ENCODE results near the gene BOC. TPM values are rescaled to one million over a fixed set of nuclear protein-coding genes. Genes with fewer than 3 reads are reported as not detected.

The BOC gene
- total and polyA plus RNA-seq, 2 of the 8 experiments (the other 6 are each of a cell fraction or from before 2014, with no cell fraction given) = 6.9 to 9.3 TPM

DNA sequence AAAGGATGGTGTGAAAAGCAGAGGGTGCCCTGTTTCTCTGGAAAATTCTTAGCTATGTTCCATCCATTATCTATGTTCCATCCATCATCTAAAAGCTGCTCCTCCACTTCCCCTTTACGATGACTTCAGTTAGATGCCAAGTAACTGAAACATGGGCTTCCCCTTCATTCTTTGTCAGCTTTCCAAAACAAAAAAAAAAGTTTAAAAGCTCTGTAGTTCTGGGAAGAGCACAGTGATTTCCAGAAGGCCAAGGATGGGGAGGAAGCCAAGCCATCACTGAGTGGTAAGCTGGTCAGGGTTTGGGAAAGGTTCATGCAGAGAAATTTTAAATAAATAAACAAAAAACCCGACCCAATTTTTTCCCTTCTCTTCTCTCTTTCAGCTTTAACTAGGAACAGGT, 118.4 kb downstream of the BOC start:
- Histone ChIP-seq H2BK20ac (ENCODE audit: low read length) (no peak overlapping the region), H2BK120ac (replicated peaks; ENCODE audit: low read depth, low read length) (no peak overlapping the region), H2BK5ac (ENCODE audit: low read depth, low read length) (no peak overlapping the region), H3K14ac (ENCODE audit: insufficient read length) (no peak overlapping the region), H3K36me3 (ENCODE audit: control insufficient read depth in 2 of 4, insufficient read depth in 4 of 4, low read length in 3 of 4) (no peaks in the 10 kb centered on the region), H3K56ac (replicated peaks; ENCODE audit: insufficient read length, low read depth, low read length) (no peak overlapping the region), H3K9me3 (ENCODE audit: insufficient read depth in 2 of 2, low read depth in 1 of 2, low read length in 1 of 2) (no peaks in the 10 kb centered on the region), H3K79me1 (ENCODE audit: low read depth, low read length) (no peaks in the 10 kb centered on the region), H4K8ac (ENCODE audit: extremely low read depth, insufficient read depth, low read length) (no peak overlapping the region), H4K5ac (ENCODE audit: insufficient read length, low read depth, low read length) (no peak overlapping the region), H3K79me2 (ENCODE audit: control insufficient read depth in 1 of 2, insufficient read depth in 2 of 2, low read length in 2 of 2) (no peaks in the 10 kb centered on the region), H4K91ac (replicated peaks; ENCODE audit: insufficient read length, low read length) (no peak overlapping the region), H3K4me1 (replicated peaks in 1 of 4; ENCODE audit: control insufficient read depth in 3 of 4, insufficient read depth in 4 of 4, low read length in 3 of 4) (no peaks in the 10 kb centered on the region), H3K4me2 (ENCODE audit: insufficient read depth in 1 of 2, low read depth in 2 of 2, low read length in 2 of 2) (no peak overlapping the region), H2BK12ac (ENCODE audit: low read depth, low read length) (no peak overlapping the region), H2BK15ac (ENCODE audit: low read length) (no peak overlapping the region), H3K27ac (ENCODE audit: low read depth, low read length) (no peak overlapping the region), H3K23ac (ENCODE audit: insufficient read length) (no peak overlapping the region), H2AFZ (ENCODE audit: low read length) (no peak overlapping the region), H3K27me3 (replicated peaks in 1 of 4; ENCODE audit: control insufficient read depth in 3 of 4, extremely low read depth in 1 of 4, insufficient read depth in 3 of 4, low read length in 3 of 4) (no peaks in the 10 kb centered on the region), H3K23me2 (ENCODE audit: low read depth, low read length) (no peaks in the 10 kb centered on the region), H4K20me1 (replicated peaks in 1 of 2; ENCODE audit: control insufficient read depth in 1 of 2, insufficient read depth in 2 of 2, low read length in 2 of 2) (no peaks in the 10 kb centered on the region), H3K18ac (ENCODE audit: extremely low read depth, low read length) (no peak overlapping the region), H3K4me3 (ENCODE audit: extremely low read depth in 1 of 4, insufficient read depth in 2 of 4, low read depth in 3 of 4, low read length in 4 of 4) (no peak overlapping the region), H3K4ac (replicated peaks; ENCODE audit: insufficient read length, low read depth, low read length) (no peak overlapping the region), H2AK5ac (ENCODE audit: low read depth, low read length) (no peak overlapping the region), H3K9ac (replicated peaks in 1 of 4; ENCODE audit: extremely low read depth in 1 of 4, low read depth in 3 of 4, low read length in 3 of 4) (no peak overlapping the region)
- CTCF ChIA-PET (ENCODE audit: partially characterized antibody) = interaction anchor here (0.6 to 2.5 kb wide), 3 partner anchors 10 to 291 kb away, joined by 3 to 15 read pairs (median 5); no protein-coding TSS in a partner anchor
- POLR2A ChIA-PET (ENCODE audit: partially characterized antibody) = interaction anchor here (0.6 to 1.0 kb wide), 2 partner anchors 12 to 125 kb away, joined by 3 read pairs; no protein-coding TSS in a partner anchor
- TF ChIP-seq CBX5 (IDR thresholded peaks at IDR 0.05; ENCODE audit: low read depth, low read length) = no peak
- no peak for TF ChIP-seq TAF1 (IDR thresholded peaks at IDR 0.05; ENCODE audit: low read depth, low read length)
- no peak for TF ChIP-seq NRF1 (IDR thresholded peaks at IDR 0.05; ENCODE audit: low read depth, low read length)
- no peak for TF ChIP-seq RFX5 (IDR thresholded peaks at IDR 0.05; ENCODE audit: borderline replicate concordance, low read depth, low read length)
- FAIRE-seq = no peak
- DNase-seq (ENCODE audit: low read depth in 1 of 2, low spot score in 2 of 2) = no peak
- 79% methylated on average over 2 of the region's 2 CpGs; no CpG with 5 or more reads in 1 of the 2 experiments for WGBS, 2 experiments (ENCODE audit: extremely low coverage in 1 of 2, insufficient coverage in 1 of 2, insufficient read length in 1 of 2, insufficient replicate concordance in 2 of 2, low coverage in 1 of 2, low lambda C conversion rate in 2 of 2, missing lambda C conversion rate in 1 of 2)
